GM08714 (cell line): ENCODE measurements around the gene ANKFN1.

Experiments
- H3K4me3 ChIP-seq: fragments of 200-500 bp; sonication (Bioruptor generic); 2 replicates; pipeline ENCODE4 v1.5.1; 2014; ENCODE audit warnings: mild to moderate bottlenecking, low read length, inconsistent platforms
- ZNF274 ChIP-seq: IDR thresholded peaks from 2 replicates; pipeline ENCODE4 v1.6.1; 2012; ENCODE audit warnings: mild to moderate bottlenecking, low read depth, low read length

ANKFN1 gene

GRCh38 chr17:56159826-56160380, 6.6 kb downstream of the ANKFN1 start:
- no peak for TF ChIP-seq ZNF274
- H3K4me3 ChIP-seq, result no peak overlapping the region

GRCh38 chr17:56160422-56160821, 7.1 kb downstream of the ANKFN1 start:
- no peak for TF ChIP-seq ZNF274
- no peak overlapping the region for H3K4me3 ChIP-seq

GRCh38 chr17:56165072-56165641, 11.9 kb downstream of the ANKFN1 start:
- H3K4me3 ChIP-seq, result no peak overlapping the region
- TF ChIP-seq ZNF274, result no peak

GRCh38 chr17:56167491-56167890, 14.2 kb downstream of the ANKFN1 start:
- no peak for TF ChIP-seq ZNF274
- H3K4me3 ChIP-seq, result no peak overlapping the region

- H3K4me3 ChIP-seq, result no peak overlapping the region
- no peak for TF ChIP-seq ZNF274
These were observed 16.3 kb downstream of the ANKFN1 start for GRCh38 chr17:56169621-56170020.

GRCh38 chr17:56171186-56171959, 18.1 kb downstream of the ANKFN1 start:
- no peak for TF ChIP-seq ZNF274
- no peak overlapping the region for H3K4me3 ChIP-seq

- H3K4me3 ChIP-seq, result no peak overlapping the region
- TF ChIP-seq ZNF274, result no peak
These were observed 19.3 kb downstream of the ANKFN1 start for GRCh38 chr17:56172517-56172982.

GRCh38 chr17:56173026-56173425, 19.8 kb downstream of the ANKFN1 start:
- no peak overlapping the region for H3K4me3 ChIP-seq
- TF ChIP-seq ZNF274, result no peak

- H3K4me3 ChIP-seq, result no peak overlapping the region
- no peak for TF ChIP-seq ZNF274
These were observed 20.9 kb downstream of the ANKFN1 start for GRCh38 chr17:56173958-56174835.

- H3K4me3 ChIP-seq, result no peak overlapping the region
- TF ChIP-seq ZNF274, result no peak
These were observed 22.2 kb downstream of the ANKFN1 start for GRCh38 chr17:56175299-56175955.

- TF ChIP-seq ZNF274, result no peak
- H3K4me3 ChIP-seq, result no peak overlapping the region
These were observed 22.8 kb downstream of the ANKFN1 start for GRCh38 chr17:56176091-56176490.

GRCh38 chr17:56177361-56177760, 24.1 kb downstream of the ANKFN1 start:
- H3K4me3 ChIP-seq, result no peak overlapping the region
- TF ChIP-seq ZNF274, result no peak

- TF ChIP-seq ZNF274, result no peak
- H3K4me3 ChIP-seq, result no peak overlapping the region
These were observed 24.9 kb downstream of the ANKFN1 start for GRCh38 chr17:56178203-56178602.

- no peak for TF ChIP-seq ZNF274
- no peak overlapping the region for H3K4me3 ChIP-seq
These were observed 28.8 kb downstream of the ANKFN1 start for GRCh38 chr17:56182081-56182480.

- no peak for TF ChIP-seq ZNF274
These were observed 31.4 kb downstream of the ANKFN1 start for GRCh38 chr17:56184650-56185049.

More at GRCh38 chr17:56184650-56185049, 31.4 kb downstream of the ANKFN1 start:
- H3K4me3 ChIP-seq, result no peak overlapping the region
